ENCODE data around the gene WNT3A.

Gene WNT3A

GRCh38 chr1:228073061-228073856 is 66.5 kb downstream of the WNT3A start:
- no CpG with 5 or more reads among the region's 23 CpGs for WGBS (ENCODE audit: insufficient coverage, insufficient read length)
- Histone ChIP-seq H3K4me1 (ENCODE audit: control insufficient read depth, insufficient read depth, low read length) (no peaks in the 10 kb centered on the region; the same call in 1 of the 2 replicates), H3K27me3 (ENCODE audit: control insufficient read depth, insufficient read depth, low read length) (peaks cover 50% of the 10 kb centered on the region), H3K27ac (ENCODE audit: low read length) (no peak overlapping the region), H3K36me3 (ENCODE audit: control insufficient read depth, insufficient read depth, low read length) (no peaks in the 10 kb centered on the region; the same call in 1 of the 2 replicates), H3K9me3 (ENCODE audit: control insufficient read depth, insufficient read depth, low read length) (no peaks in the 10 kb centered on the region; the same call in 1 of the 2 replicates), H3K4me3 (ENCODE audit: low read length) (no peak overlapping the region)
- DNase-seq (ENCODE audit: low read depth, low spot score) = no peak

DNA sequence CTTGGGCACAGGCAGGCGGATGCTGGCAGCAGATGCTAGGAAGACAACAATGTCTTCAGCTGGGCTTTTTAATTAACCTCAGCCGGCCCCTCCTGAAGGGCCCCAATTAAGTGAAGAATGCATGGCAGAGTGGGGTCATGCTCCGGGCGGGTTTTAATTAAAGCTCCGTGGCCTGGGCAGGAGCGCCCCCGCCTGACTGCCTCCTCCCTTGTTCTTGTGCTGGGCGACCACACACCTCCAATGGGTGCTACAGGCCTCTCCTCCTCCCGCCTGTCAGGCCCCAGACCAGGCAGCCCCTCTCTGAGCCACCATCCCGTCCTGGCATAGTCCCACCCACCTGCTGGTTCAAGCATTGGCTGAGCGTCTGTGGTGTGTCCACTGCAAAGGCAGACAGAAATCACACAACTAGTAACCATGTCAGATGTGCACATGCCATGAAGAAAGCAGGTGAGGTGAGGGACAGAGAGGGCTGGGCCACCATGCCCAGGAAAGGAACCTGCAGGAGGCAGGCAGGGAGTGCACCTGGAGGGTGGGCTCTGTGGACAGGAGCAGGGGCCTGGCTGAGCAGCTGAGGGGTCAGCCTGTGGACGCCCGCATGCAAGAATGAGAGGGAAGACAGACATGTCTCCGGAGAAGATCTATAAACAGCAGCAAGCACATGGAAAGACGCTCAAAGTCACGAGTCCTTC is 67.2 kb downstream of the WNT3A start:
- Histone ChIP-seq H3K36me3 (ENCODE audit: control insufficient read depth, insufficient read depth, low read length) (no peaks in the 10 kb centered on the region; the same call in 1 of the 2 replicates), H3K27me3 (ENCODE audit: control insufficient read depth, insufficient read depth, low read length) (peaks cover 44% of the 10 kb centered on the region), H3K4me1 (ENCODE audit: control insufficient read depth, insufficient read depth, low read length) (no peaks in the 10 kb centered on the region; the same call in 1 of the 2 replicates), H3K4me3 (ENCODE audit: low read length) (no peak overlapping the region), H3K9me3 (ENCODE audit: control insufficient read depth, insufficient read depth, low read length) (no peaks in the 10 kb centered on the region; the same call in 1 of the 2 replicates), H3K27ac (ENCODE audit: low read length) (no peak overlapping the region)
- no peak for DNase-seq (ENCODE audit: low read depth, low spot score)
- no CpG with 5 or more reads among the region's 16 CpGs for WGBS (ENCODE audit: insufficient coverage, insufficient read length)

GRCh38 chr1:228074954-228075730 is 68.3 kb downstream of the WNT3A start:
- Histone ChIP-seq H3K27me3 (ENCODE audit: control insufficient read depth, insufficient read depth, low read length) (peaks cover 42% of the 10 kb centered on the region), H3K4me3 (ENCODE audit: low read length) (no peak overlapping the region), H3K27ac (ENCODE audit: low read length) (no peak overlapping the region), H3K36me3 (ENCODE audit: control insufficient read depth, insufficient read depth, low read length) (no peaks in the 10 kb centered on the region; the same call in 1 of the 2 replicates), H3K9me3 (ENCODE audit: control insufficient read depth, insufficient read depth, low read length) (no peaks in the 10 kb centered on the region; the same call in 1 of the 2 replicates), H3K4me1 (ENCODE audit: control insufficient read depth, insufficient read depth, low read length) (no peaks in the 10 kb centered on the region; the same call in 1 of the 2 replicates)
- WGBS (ENCODE audit: insufficient coverage, insufficient read length) = no CpG with 5 or more reads among the region's 18 CpGs
- DNase-seq (ENCODE audit: low read depth, low spot score) = no peak

- no CpG with 5 or more reads among the region's 9 CpGs for WGBS (ENCODE audit: insufficient coverage, insufficient read length)
- no peaks in the 10 kb centered on the region; the same call in 1 of the 2 replicates for H3K4me1 ChIP-seq (ENCODE audit: control insufficient read depth, insufficient read depth, low read length)
- no peak for DNase-seq (ENCODE audit: low read depth, low spot score)
- H3K27me3 ChIP-seq (ENCODE audit: control insufficient read depth, insufficient read depth, low read length) = peaks cover 36% of the 10 kb centered on the region
- H3K9me3 ChIP-seq (ENCODE audit: control insufficient read depth, insufficient read depth, low read length) = no peaks in the 10 kb centered on the region; the same call in 1 of the 2 replicates
- H3K27ac ChIP-seq (ENCODE audit: low read length) = no peak overlapping the region
- H3K4me3 ChIP-seq (ENCODE audit: low read length) = no peak overlapping the region
- no peaks in the 10 kb centered on the region; the same call in 1 of the 2 replicates for H3K36me3 ChIP-seq (ENCODE audit: control insufficient read depth, insufficient read depth, low read length)
Measured at GRCh38 chr1:228075801-228076271, 69.0 kb downstream of the WNT3A start.

DNA sequence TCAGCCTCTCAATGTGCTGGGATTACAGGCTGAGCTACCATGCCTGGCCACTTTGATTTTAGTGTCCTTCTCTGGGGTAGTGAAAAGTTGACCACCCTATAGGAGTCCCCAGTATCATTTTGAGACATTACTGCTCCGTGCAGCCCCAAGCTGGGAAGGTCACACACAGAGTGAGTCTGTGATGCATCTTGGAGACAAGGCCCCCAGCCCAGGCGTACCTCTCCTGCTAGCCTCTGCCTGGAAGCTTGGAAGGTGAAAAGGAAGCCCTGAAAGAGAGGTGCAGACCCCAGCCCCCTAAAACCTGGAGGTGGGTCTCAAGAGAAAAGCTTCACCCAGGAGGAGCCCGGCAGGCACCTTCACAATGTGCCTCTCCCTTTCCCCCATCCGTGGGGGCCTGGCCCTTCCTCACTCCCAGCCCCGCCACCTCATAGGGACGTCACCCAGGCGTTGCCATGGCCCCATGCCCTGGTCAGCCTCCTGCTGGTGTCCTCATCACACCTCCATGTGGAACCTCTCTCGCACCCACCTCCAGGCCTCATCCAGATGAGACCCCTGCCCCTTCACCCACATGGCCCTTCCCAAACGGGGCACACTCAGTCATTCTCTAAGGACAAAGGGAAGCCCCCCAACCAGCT is 70.1 kb downstream of the WNT3A start:
- Histone ChIP-seq H3K4me3 (ENCODE audit: low read length) (no peak overlapping the region), H3K27me3 (ENCODE audit: control insufficient read depth, insufficient read depth, low read length) (peaks cover 31% of the 10 kb centered on the region), H3K27ac (ENCODE audit: low read length) (no peak overlapping the region), H3K36me3 (ENCODE audit: control insufficient read depth, insufficient read depth, low read length) (no peaks in the 10 kb centered on the region; the same call in 1 of the 2 replicates), H3K9me3 (ENCODE audit: control insufficient read depth, insufficient read depth, low read length) (no peaks in the 10 kb centered on the region; the same call in 1 of the 2 replicates), H3K4me1 (ENCODE audit: control insufficient read depth, insufficient read depth, low read length) (peaks cover 1% of the 10 kb centered on the region; the same call in 1 of the 2 replicates)
- DNase-seq (ENCODE audit: low read depth, low spot score) = no peak
- WGBS (ENCODE audit: insufficient coverage, insufficient read length) = no CpG with 5 or more reads among the region's 9 CpGs

DNA sequence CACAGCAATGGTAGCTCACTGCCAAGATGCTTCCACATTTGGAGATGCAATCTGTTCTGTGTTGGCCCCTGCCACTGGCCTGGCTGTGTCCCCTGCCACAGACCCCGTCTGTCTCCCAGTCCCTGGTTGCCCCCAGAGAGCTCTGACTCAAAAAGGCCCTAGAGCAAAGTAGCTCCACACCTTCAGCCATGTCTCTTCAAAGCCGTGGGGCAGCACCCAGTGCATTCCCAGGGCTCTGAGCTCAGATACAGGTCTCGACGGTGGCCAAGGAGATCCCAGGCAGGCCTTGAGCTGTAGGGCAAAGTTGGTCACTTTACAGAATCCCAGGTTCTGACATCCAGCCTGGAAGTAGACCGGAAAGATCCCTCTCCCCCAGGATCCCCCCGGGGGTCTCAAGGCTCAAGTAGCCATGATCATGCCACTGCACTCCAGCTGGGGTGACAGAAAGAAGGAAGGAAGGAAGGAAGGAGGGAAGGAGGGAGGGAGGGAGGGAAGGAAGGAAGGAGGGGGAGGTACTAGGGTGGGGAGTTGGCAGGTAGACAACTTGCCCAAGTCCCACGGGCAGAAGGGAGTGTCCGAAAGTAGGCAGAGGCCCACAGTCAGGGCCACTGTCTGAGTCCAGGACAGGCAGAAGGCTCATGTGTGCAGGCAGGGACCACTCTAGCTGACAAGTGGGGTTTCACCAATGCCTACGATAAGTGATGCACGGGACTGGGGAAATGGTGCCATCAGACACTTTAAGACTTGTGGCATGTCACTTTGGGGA is 71.0 kb downstream of the WNT3A start:
- H3K27ac ChIP-seq (ENCODE audit: low read length) = no peak overlapping the region
- no peaks in the 10 kb centered on the region; the same call in 1 of the 2 replicates for H3K36me3 ChIP-seq (ENCODE audit: control insufficient read depth, insufficient read depth, low read length)
- no peak overlapping the region for H3K4me3 ChIP-seq (ENCODE audit: low read length)
- no CpG with 5 or more reads among the region's 10 CpGs for WGBS (ENCODE audit: insufficient coverage, insufficient read length)
- DNase-seq (ENCODE audit: low read depth, low spot score) = no peak
- H3K9me3 ChIP-seq (ENCODE audit: control insufficient read depth, insufficient read depth, low read length) = no peaks in the 10 kb centered on the region
- H3K27me3 ChIP-seq (ENCODE audit: control insufficient read depth, insufficient read depth, low read length) = peaks cover 23% of the 10 kb centered on the region
- H3K4me1 ChIP-seq (ENCODE audit: control insufficient read depth, insufficient read depth, low read length) = peaks cover 1% of the 10 kb centered on the region; the same call in 1 of the 2 replicates

GRCh38 chr1:228079013-228079412 is 72.2 kb downstream of the WNT3A start:
- Histone ChIP-seq H3K27ac (ENCODE audit: low read length) (no peak overlapping the region), H3K36me3 (ENCODE audit: control insufficient read depth, insufficient read depth, low read length) (no peaks in the 10 kb centered on the region), H3K9me3 (ENCODE audit: control insufficient read depth, insufficient read depth, low read length) (no peaks in the 10 kb centered on the region), H3K27me3 (ENCODE audit: control insufficient read depth, insufficient read depth, low read length) (peaks cover 17% of the 10 kb centered on the region), H3K4me3 (ENCODE audit: low read length) (no peak overlapping the region), H3K4me1 (ENCODE audit: control insufficient read depth, insufficient read depth, low read length) (0 out of 2 replicates have a peak, but pooled peaks cover 4% of the 10 kb centered on the region)
- DNase-seq (ENCODE audit: low read depth, low spot score) = no peak
- WGBS (ENCODE audit: insufficient coverage, insufficient read length) = no CpG with 5 or more reads among the region's 7 CpGs

GRCh38 chr1:228079601-228080263 is 72.9 kb downstream of the WNT3A start:
- peaks cover 15% of the 10 kb centered on the region for H3K27me3 ChIP-seq (ENCODE audit: control insufficient read depth, insufficient read depth, low read length)
- no peak for DNase-seq (ENCODE audit: low read depth, low spot score)
- H3K36me3 ChIP-seq (ENCODE audit: control insufficient read depth, insufficient read depth, low read length) = no peaks in the 10 kb centered on the region
- H3K4me3 ChIP-seq (ENCODE audit: low read length) = no peak overlapping the region
- no peaks in the 10 kb centered on the region for H3K9me3 ChIP-seq (ENCODE audit: control insufficient read depth, insufficient read depth, low read length)
- no peak overlapping the region for H3K27ac ChIP-seq (ENCODE audit: low read length)
- peaks cover 5% of the 10 kb centered on the region; the same call in 1 of the 2 replicates for H3K4me1 ChIP-seq (ENCODE audit: control insufficient read depth, insufficient read depth, low read length)
- no CpG with 5 or more reads among the region's 7 CpGs for WGBS (ENCODE audit: insufficient coverage, insufficient read length)

DNA sequence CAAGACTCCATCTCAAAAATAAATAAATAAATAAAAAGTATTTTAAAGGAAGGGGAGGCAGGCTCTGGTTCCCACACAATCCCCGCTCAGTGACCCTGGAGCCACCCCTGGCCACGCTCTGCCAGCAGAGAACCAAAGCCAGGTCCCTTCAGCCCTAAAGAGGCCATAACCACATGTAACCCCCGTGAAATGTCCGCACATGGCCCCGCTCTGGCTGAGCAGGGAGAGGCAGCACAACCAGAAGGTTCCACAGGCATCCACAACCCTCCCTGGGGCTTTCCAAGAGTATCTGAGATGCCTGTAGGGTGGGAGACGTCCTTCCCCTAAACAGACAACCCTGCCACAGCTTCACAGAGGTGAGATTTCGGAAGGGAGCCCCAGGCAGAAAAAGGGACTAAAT is 74.3 kb downstream of the WNT3A start:
- H3K9me3 ChIP-seq (ENCODE audit: control insufficient read depth, insufficient read depth, low read length) = no peaks in the 10 kb centered on the region
- no peak overlapping the region for H3K27ac ChIP-seq (ENCODE audit: low read length)
- H3K36me3 ChIP-seq (ENCODE audit: control insufficient read depth, insufficient read depth, low read length) = no peaks in the 10 kb centered on the region
- no peak overlapping the region for H3K4me3 ChIP-seq (ENCODE audit: low read length)
- no peak for DNase-seq (ENCODE audit: low read depth, low spot score)
- no CpG with 5 or more reads among the region's 7 CpGs for WGBS (ENCODE audit: insufficient coverage, insufficient read length)
- H3K27me3 ChIP-seq (ENCODE audit: control insufficient read depth, insufficient read depth, low read length) = peaks cover 9% of the 10 kb centered on the region
- H3K4me1 ChIP-seq (ENCODE audit: control insufficient read depth, insufficient read depth, low read length) = peaks cover 5% of the 10 kb centered on the region; the same call in 1 of the 2 replicates
